ENCODE results near the gene PLCL1. TPM values are rescaled to one million over a fixed set of nuclear protein-coding genes. Genes with fewer than 3 reads are reported as not detected.

PLCL1 gene
- 93.3 TPM for total RNA-seq
- long read RNA-seq, full-length matches to known transcripts, result 39 of 54 reads
- long read RNA-seq, partial matches to known transcripts, result 0 of 54 reads
- long read RNA-seq, other reads (novel, unspliced or antisense), result 15 of 54 reads

DNA sequence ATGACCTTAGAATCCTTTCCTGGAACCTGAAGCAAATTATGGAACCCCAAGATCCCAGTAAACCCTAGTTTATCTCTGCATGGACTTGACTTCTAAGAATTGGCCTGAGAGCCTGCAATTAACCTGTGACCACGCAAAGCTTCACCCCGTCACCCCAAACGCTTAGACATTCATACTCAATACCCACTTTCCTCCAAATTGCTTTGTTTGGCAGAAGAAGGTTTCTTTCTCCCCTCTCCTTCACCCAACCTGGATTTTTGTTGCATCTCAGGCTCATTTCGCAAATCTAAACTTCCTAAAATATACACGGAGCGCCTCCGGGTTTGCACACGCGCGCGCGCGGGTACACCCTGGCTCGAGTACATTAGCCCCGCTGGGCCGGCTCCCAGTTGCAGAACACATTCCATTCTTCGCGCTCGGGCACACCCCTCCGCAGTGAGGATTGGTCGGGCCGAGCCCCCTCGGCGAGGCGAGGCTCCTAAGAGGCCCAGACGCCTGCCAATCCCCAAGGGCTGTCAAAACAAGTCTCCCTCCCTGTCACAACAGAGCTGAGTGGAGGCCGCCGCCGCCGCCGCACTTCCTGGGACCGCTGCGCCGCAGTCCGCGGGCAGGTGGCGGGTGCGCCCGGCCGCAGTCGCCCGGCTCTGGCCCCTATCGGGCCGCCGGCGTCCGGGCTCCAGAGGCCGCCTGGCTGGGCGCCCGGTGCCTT, at the start of gene PLCL1:
PLCL1 (plus strand) TSS at position 545 of the 709 bp plus-strand sequence.
- intact Hi-C loops (cut with DNase I), result loop anchor here (5.0 to 10.0 kb wide), 3 partner anchors 71 to 493 kb away; no protein-coding TSS in a partner anchor
- ATAC-seq (ENCODE audit: poor library complexity), result peak; percentile 91
- DNase-seq, result peak; percentile 96

DNA sequence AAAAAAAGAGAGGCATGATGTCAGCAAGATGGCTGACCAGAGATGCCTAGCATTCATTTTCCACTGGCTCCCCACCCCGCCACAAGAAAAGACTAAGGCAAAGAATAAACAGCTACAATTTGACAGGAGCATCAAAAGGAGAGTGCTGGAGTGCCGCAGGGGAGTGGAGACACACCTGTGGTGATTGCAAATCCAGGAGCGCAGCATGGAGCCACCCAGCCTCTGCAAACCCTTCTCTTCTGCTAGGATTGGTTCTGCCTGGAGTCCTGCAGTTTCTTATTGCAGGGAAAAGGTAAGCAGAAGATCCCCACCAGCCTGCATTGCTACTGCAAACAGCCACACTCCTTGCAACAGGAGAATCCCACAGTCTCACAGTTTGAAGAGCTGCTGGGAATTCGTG, 45.4 kb upstream of the PLCL1 start:
- DNase-seq, result no peak
- no peak for ATAC-seq (ENCODE audit: poor library complexity)
- intact Hi-C loops (cut with DNase I), result no loop called here

DNA sequence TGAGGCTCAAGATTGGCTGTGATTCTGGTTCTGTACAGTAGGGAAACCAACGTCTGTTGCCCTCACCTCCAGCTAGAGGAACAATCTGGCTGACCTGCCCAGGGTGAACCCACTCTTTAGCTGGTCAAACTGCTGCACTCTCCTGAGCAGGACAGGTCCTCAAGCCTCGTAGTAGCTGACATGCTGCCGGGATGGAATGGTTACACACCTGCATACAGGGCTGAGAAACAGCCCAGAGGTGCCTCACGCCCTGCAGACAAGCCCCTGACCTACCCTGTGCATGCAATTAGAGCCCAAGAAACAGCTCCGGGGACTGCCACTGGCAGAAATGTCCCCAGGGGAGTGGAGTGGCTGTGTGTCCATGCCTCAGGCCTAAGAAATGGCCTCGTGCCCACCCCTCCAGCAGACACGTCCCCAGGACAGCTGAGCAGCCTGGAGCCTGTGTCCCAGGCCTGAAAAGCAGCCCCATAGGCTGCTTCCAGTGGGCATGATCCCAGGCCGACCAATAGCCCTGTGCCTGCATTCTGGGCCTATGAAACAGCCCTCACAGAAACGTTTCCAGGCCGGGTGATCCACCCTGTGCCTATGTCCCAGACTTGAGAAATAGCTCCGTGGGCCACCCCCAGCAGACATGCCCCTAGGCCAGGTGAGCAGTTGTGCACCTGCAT, 44.6 kb upstream of the PLCL1 start:
- intact Hi-C loops (cut with DNase I), result no loop called here
- ATAC-seq (ENCODE audit: poor library complexity), result no peak
- DNase-seq, result no peak

- DNase-seq (no peak), ATAC-seq (ENCODE audit: poor library complexity) (no peak)
- intact Hi-C loops (cut with DNase I), result no loop called here
Observed at GRCh38 chr2:197760293-197760657, 44.1 kb upstream of the PLCL1 start.

- DNase-seq (no peak), ATAC-seq (ENCODE audit: poor library complexity) (no peak)
- intact Hi-C loops (cut with DNase I), result loop anchor here (10.0 kb wide), 1 partner anchor 73 kb away; the partner anchor contains the start of gene MARS2
Observed at GRCh38 chr2:197777823-197778407, 26.5 kb upstream of the PLCL1 start.

GRCh38 chr2:197779261-197779660, 25.1 kb upstream of the PLCL1 start:
- ATAC-seq (ENCODE audit: poor library complexity) (no peak), DNase-seq (no peak)
- intact Hi-C loops (cut with DNase I), result loop anchor here (10.0 kb wide), 1 partner anchor 74 kb away; the partner anchor contains the start of gene MARS2

DNA sequence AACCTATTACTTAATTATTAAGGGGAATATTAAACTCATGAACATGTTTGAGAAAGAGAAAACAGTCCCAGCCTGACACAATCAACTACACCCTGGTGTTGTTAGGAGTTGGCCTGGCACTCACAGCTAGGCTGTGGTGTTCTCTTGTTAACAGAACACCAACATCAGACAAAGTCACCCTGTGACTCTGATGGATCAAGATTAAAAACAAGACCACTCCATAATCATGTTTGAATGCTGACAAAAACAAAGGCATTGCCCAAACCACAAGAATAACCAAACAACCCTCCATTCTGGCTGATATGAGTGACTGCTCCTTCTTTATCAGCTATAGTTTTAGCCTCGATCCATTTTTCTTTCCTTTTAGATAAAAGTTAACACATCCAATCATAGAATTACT, 22.3 kb upstream of the PLCL1 start:
- no peak for DNase-seq
- intact Hi-C loops (cut with DNase I), result no loop called here
- no peak for ATAC-seq (ENCODE audit: poor library complexity)

- DNase-seq (no peak), ATAC-seq (ENCODE audit: poor library complexity) (peak; percentile 10)
- intact Hi-C loops (cut with DNase I), result no loop called here
Observed at GRCh38 chr2:197784956-197785941, 19.1 kb upstream of the PLCL1 start, which contains the start of gene BOLL. TSS of gene BOLL (minus strand) at chr2:197785319. CDS start at chr2:197781850, 3,469 bp downstream.

- DNase-seq (peak; percentile 50), ATAC-seq (ENCODE audit: poor library complexity) (peak; percentile 78)
- intact Hi-C loops (cut with DNase I), result no loop called here
Observed at GRCh38 chr2:197786010-197786877, 18.1 kb upstream of the PLCL1 start.

DNA sequence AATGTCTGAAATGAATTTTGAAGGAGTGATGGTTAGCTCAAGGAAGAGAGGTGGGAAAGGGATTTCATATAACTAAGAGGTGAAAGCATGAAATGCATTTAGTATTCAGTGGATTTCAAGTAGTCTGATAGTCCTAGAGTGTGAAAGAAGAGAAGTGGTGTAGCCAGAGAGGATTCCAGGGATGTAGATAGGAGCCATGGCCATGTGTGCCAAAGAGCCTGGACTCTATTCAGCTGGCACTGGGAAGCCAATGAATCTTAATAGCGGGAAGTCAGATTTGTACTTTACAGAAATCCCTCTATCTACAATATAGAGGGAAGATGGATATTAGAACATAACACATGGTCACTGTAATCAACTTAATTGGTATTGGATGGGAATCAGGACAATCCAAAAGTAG, 10.9 kb upstream of the PLCL1 start:
- peak; percentile 50 for DNase-seq
- intact Hi-C loops (cut with DNase I), result no loop called here
- ATAC-seq (ENCODE audit: poor library complexity), result peak; percentile 93

GRCh38 chr2:197795277-197795676, 9.1 kb upstream of the PLCL1 start:
- intact Hi-C loops (cut with DNase I), result no loop called here
- ATAC-seq (ENCODE audit: poor library complexity), result no peak
- no peak for DNase-seq

- ATAC-seq (ENCODE audit: poor library complexity) (no peak), DNase-seq (no peak)
- intact Hi-C loops (cut with DNase I), result no loop called here
Observed at GRCh38 chr2:197798187-197798586, 6.2 kb upstream of the PLCL1 start.

- no peak for ATAC-seq (ENCODE audit: poor library complexity)
- intact Hi-C loops (cut with DNase I), result no loop called here
- DNase-seq, result no peak
Observed at GRCh38 chr2:197799068-197799467, 5.3 kb upstream of the PLCL1 start.

GRCh38 chr2:197800091-197800490, 4.3 kb upstream of the PLCL1 start:
- intact Hi-C loops (cut with DNase I), result loop anchor here (5.0 to 10.0 kb wide), 3 partner anchors 75 to 497 kb away; no protein-coding TSS in a partner anchor

GRCh38 chr2:197801033-197801432, 3.4 kb upstream of the PLCL1 start:
- no peak for ATAC-seq (ENCODE audit: poor library complexity)
- no peak for DNase-seq
- intact Hi-C loops (cut with DNase I), result loop anchor here (5.0 to 10.0 kb wide), 3 partner anchors 74 to 496 kb away; no protein-coding TSS in a partner anchor

More at GRCh38 chr2:197800091-197800490, 4.3 kb upstream of the PLCL1 start:
- ATAC-seq (ENCODE audit: poor library complexity) (no peak), DNase-seq (no peak)

GRCh38 chr2:197803033-197803444, 1.4 kb upstream of the PLCL1 start:
- DNase-seq (no peak), ATAC-seq (ENCODE audit: poor library complexity) (peak; percentile 59)
- intact Hi-C loops (cut with DNase I), result loop anchor here (5.0 to 10.0 kb wide), 3 partner anchors 72 to 494 kb away; no protein-coding TSS in a partner anchor
